GM18520 (cell line): Measurements from ENCODE around the gene UNG.

Source experiments
- ATAC-seq: cut with Tn5 transposase; IDR thresholded peaks from one replicate; pipeline ENCODE4 v1.9.1; 2021; ENCODE audit not compliant: unreplicated experiment

Gene UNG

DNA sequence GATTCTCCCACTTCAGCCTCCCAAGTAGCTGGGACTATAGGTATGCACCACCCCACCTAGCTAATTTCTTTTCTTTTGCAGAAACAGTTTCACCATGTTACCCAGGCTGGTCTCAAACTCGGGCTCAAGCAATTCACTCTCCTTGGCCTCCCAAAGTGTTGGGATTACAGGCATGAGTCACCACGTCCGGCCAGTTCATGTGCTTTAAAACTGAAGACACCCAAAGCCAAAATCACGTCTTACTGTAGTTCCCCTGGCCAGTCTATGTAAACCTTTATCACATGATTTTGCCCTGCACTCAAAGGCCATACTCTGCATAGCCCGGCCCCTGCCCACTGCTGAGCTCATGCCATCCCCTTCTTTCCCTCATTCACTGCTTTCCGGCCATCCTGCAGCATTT, 8.6 kb upstream of the UNG start:
- ATAC-seq = no peak

DNA sequence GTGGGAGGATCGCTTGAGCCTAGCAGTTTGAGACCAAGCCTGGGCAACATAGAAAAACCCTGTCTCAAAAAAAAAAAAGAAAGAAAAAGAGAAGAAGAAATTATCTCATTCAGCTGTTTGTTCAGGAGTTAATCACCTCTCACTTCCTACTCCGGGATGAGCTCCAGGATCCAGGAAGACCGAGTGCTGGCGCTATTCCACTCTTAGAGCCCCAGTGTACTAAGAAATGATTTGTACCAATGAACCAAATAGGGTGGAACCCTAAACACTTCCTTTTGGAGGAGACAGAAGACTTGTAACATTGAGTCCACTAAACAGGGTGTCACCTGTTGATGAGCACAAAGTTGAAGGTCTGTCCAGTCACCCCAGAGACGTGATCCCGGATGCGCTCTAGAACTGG, 7.7 kb upstream of the UNG start:
- no peak for ATAC-seq

DNA sequence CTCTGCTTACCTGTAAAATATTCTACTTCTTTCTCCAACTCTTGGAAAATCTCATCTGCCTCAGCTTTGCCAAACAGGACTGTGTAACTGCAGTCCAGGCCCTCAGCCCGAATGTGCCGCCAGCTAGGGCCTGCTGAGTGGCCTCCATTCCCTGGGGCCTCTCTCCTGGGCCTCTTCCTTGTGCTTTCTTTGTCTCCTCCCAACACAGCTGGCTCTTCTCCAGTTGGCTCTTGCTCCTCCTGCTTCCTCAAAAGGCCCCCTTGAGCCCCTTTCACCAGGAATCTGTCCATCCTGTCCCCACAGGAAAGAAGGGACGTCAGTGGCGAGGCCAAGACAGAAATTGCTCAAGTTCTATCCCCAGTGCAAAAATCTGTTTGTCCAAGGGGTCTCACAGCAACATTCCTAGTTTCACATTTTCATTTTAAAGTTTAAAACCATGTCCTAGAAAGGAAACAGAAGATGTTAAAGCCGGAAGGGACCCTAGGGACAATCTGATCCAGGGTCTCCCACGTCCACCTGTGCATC, 4.8 kb upstream of the UNG start:
- no peak for ATAC-seq

DNA sequence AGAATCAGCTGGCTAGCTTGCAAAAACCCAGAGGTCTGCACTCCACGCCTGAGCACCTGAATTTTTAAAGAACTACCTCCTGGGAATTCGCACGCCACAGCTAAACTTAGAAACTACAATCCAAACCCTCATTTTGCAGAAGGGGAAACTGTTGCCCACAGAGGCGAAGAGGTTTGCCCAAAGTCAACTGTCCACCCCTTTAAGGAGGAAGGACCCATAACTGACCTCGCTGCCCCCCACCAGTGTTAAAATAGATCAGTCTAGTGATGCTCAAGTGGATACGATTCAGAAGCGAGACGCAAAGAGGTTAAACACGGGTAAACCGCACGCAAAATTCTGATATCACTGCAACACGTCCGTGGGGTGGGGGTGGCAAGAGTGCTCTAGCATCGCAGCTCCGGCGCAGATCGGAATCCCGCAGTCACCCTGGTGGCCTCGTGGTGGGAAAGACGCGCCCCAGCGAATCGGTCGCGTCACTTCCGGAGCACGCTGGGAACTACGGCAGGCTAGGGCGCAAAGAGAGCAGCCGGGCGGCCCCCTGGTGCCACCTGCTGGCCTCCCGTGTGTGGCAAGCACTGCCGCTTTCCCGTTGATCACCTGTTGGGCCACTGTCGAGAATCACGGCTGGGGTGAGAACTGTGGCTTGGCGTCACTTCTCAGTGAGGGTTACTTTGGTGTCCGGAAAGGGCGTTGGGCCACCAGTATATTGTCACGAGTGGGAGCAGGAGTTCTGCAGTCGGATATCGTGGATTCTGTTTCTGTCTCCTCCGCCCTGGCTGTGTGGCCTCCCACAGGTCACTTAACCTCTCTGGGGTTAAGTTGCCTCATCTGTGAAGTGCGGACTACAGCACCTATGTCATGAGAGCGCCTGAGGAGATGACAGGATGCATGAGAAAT, 4.1 kb upstream of the UNG start, which contains the start of gene ALKBH2:
Gene ALKBH2 (minus strand): TSS at position 451 of the 897 bp plus-strand sequence. CDS start 686 bp downstream, outside the sequence.
- peak; percentile 62 for ATAC-seq

DNA sequence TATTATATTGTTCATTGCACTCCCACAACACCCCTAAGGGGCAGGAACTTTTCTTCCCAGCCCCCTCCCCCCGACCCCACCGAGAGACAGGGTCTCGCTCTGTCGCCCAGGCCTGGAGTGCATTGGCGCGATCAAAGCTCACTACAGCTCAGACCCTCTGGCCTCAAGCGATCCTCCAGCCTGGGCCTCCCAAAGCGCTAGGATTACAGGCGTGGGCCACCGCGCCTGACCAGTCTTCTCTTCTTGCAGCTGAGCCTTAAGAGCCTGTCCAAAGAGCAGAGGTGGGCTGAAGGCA, 310 bp upstream of the UNG start:
- no peak for ATAC-seq

DNA sequence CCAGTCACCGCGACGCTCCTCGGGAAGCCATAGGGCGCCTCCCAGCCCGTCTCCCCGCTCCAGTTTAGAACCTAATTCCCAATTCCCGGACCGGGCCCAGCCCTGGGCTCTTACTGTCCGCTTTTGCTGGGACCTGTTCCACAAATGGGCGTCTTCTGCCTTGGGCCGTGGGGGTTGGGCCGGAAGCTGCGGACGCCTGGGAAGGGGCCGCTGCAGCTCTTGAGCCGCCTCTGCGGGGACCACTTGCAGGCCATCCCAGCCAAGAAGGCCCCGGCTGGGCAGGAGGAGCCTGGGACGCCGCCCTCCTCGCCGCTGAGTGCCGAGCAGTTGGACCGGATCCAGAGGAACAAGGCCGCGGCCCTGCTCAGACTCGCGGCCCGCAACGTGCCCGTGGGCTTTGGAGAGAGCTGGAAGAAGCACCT, 797 bp downstream of the UNG start:
- ATAC-seq = peak; percentile 10

DNA sequence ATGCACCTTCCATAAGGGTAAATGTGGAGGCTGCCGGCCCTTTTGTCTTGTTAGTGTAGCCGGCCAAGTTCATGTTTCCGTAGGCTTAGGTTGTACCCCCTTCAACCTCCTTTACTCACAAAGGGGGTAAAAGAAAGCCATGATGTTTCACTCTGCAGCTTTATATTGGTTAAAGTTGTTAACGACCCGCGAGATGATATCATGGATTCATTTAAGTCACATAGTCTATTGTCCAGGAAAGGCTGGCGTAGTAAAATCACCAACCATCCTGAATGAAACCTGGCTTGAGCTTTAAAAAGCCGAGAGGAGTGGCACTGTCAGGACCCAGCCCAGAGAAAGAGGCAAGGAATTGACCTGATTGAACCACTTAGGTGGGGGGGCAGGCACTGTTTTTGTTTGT, 1.3 kb downstream of the UNG start:
- ATAC-seq = no peak

DNA sequence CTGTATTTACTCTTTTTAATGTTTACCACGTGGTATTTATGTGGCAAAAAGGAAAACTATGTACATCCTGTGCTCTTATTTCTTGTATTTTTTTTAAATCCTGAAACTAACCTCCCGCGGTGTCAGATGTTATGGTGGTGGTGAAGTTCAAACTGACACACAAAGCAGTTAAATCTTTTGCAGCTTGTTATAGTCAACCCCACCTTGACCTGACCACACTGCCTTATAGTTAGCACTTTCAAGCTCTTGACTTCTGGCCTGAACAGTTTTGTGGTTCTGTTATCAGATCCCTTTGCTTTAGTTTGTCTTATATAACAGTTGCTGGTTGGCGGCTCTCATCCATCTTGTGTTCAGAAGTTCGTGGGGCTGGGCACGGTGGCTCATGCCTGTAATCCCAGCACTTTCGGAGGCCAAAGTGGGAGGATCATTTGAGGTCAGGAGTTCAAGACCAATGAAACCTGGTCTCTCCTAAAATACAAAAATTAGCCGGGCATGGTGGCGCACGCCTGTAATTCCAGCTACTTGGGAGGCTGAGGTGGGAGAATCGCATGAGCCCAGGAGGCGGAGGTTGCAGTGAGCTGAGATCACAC, 2.1 kb downstream of the UNG start:
- ATAC-seq = no peak

DNA sequence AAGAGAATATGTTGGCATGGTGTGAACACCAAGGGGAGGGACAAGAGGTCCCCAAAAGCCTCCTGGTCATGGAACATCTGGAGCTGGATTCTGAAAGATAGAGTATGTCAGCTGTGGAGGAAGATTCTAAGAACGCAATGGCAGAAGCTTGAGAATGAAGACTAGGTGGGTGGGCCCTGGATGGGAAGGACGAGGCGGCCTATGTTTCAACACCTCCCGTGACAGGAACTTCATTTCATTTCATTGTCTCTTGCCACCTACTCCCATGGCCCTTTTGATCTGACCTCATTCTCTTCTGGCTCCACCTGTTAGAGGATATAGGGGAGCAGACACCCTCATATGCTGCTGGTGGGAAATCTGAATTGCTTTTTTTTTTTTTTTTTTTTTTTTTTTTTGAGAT, 3.3 kb downstream of the UNG start:
- ATAC-seq = no peak

DNA sequence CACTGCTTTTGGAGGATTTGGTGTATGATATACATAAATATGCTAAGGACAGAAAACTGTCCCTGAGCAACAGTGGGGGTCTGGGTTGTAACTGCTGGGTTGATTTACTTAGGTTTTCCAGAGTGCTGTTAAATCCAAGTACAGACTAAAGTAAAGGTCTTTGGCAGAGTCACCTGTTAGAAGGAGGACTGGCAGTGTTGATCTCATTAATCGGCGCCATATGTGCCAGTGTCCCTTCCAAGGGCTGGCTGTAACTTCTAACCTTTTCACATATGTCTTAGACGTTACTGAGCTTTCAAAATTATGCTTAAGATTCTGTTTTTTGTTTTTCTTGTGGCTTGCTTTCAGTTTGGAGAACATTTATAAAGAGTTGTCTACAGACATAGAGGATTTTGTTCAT, 5.1 kb downstream of the UNG start:
- no peak for ATAC-seq

DNA sequence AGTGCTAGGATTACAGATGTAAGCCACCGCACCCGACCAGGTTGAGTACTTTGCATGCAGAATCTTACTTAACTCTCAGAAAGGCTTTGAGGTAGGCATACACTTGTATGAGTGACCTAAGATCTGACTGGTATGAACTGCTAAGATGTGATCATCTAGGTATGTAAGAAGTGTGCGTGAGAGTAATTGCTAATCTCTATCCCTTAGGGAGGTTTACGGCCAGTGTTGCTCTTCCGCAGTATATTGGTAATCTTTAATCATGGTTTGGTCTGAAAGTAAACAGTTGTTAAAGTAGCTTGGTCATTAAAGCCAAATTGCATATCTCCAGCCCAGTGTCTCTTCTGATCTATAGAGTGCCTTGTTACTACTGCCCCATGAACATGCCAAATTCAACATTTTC, 7.8 kb downstream of the UNG start:
- ATAC-seq = no peak

DNA sequence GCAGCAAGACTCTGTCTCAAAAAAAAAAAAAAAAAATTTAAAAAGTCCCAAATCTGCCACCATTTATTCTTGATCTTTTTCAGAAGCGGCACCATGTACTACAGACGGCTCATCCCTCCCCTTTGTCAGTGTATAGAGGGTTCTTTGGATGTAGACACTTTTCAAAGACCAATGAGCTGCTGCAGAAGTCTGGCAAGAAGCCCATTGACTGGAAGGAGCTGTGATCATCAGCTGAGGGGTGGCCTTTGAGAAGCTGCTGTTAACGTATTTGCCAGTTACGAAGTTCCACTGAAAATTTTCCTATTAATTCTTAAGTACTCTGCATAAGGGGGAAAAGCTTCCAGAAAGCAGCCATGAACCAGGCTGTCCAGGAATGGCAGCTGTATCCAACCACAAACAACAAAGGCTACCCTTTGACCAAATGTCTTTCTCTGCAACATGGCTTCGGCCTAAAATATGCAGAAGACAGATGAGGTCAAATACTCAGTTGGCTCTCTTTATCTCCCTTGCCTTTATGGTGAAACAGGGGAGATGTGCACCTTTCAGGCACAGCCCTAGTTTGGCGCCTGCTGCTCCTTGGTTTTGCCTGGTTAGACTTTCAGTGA, 12.5 kb downstream of the UNG start:
- ATAC-seq = no peak

DNA sequence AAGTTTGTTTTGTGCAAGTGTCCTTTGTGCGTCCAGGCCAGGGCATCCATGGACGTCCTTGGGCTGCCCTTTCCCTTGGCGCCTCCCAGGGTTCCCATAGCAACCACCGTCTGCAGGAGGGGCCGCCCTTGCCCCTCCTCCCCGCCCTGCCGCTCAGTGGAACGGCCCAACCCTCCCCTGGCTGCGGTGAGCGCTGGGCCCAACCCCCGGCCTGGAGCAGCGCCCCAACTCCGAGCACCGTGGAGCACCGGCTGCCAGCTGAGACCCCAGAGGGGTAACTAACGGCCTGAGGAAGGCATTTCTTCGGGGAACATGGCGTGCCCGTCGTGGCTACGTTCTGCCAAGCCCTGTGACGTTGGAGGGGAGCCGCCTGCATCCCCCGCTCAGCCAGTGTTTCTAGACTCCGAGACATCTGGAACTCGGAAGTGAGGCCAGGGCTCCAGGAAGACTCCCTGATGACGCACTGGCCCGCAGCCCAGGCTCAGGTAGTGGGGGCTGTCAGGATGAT, 13.6 kb downstream of the UNG start:
- ATAC-seq = no peak

DNA sequence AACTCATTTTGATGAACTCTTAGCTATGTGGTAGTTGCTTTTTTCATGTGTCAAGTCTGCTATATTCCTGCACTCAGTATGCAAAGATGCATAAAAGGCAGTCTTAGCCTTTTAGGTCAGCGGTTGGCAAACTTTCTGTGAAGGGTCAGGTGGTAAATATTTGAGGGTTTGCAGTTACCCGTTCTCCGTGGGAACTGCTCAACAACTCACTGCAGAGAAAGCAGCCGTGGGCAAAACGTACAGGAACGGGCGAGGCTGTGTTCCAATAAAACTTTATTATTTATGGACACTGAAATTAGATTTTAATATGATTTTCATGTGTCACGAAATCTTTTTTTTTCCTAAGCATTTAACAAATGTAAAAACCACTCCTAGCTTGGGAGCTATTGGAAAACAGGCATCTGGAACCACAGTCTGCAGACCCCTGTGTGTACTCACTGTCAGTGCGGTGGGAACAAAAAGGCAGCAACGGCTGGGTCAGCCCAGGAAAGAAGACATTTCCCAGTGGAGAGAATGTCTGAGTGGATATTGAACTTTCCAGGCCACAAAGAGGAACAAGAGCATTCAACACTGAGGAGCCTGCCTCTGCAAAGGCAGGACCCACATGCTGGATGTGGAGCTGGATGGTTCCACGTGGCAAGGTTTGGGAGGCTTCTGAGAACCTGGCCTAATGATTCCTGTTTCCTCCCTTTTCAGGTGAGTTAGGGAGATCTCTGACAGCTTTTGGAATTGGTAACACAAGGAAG, 15.5 kb downstream of the UNG start:
- ATAC-seq = no peak

DNA sequence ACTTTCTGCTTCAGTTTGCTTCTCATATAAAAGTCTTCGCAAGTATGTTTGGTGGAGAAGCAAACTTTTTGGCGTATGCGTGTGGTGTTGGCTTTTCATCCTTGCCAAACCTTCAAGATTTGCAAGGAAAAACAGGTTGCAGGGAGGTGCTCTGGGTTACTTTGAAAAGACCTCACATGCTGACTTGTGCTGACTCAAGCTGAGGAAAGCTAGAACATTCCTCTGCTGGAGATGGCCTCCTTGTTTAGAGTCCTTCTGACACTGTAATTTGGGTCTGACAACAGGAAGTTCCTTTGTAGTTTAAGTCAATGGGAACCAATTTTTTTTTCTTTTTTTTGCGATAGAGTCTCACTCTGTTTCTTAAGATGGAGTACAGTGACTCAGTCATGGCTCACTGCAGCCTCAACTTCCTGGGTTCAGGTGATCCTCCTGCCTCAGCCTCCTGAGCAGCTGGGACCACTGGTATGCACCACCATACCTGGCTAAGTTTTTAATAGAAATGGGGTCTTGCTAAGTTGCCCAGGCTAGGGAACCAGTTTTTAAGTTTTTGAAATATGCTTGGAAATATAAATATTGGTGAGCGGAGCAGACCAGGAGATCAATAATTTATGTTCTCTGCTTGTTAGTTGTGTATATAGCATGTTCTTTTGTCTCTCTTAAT, 16.4 kb downstream of the UNG start:
- ATAC-seq = no peak

DNA sequence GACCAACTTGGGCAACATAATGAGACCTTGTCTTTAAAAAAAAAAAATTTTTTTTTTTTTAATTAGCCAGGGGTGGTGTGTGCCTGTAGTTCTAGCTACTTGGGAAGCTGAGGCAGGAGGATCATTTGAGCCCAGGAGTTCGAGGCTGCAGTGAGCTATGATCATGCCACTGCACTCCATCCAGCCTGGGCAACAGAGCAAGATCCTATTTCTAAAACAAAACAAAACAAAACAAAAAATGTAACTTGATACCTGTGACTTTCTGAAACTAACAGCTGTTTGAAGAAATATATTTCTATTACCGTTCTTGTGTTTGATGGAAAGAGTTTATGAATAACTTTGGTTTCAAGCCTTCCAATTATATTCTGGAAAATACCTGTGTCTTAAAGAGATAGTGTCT, 17.2 kb downstream of the UNG start:
- no peak for ATAC-seq

DNA sequence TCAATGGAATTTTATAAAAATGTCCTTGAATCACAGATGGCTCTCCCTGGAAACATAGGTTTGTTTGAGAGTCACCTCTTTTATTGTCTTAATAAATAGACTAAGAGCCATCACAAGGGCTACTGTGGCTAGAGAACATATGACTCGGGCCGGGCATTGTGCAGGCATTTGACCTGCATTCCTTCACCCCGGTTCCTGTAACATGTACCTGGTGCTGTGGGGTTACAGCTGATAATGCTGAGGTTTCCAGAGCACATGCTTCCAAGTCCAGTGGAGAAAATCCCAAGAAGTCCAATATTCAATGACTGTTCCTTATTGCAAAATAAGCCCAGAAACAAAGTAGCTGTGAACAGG, 18.0 kb downstream of the UNG start:
- ATAC-seq = no peak

DNA sequence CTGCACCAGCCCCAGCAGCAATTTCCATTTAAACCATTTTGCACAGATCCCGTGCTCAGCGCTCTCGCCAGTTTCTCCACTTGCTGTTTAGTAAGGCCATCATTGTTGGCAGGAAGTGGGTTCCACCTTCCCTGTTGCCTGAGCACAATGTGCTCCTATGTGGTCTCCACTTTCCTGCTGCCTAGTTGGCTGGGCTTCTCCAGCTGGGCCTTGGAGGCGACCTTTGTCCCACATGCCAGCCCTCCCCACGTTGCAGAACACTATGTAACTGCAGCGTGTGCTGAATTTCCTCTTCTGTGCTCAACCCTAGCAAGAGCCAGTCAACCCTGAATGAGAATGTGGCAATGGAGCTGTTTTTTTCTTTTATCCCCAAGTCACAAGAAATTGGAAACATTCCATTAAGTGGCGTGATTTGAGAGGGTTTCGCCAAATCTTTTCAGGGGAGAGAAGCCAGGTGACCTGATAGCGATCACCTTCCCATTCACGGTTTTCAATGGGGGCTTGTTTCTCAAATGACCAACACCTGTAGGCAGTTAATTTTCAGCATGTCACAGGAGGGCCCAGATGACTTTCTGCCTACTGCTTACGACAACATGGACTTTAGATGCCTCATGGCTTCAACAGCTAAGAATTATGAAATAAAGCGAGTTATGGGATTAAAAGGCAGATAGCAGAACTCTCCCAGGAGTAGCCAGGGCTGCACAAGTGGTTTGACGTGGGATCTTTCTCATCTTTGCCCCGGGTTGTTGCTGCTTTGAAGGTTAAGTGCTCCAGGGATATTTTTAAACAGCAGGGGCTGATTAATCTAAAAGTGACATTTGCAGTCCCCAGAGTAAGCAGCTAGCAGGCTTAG, 18.6 kb downstream of the UNG start, which contains the start of gene ACACB:
Gene ACACB (plus strand): TSS at position 830 of the 853 bp plus-strand sequence. CDS start 22,819 bp downstream, outside the sequence.
- no peak for ATAC-seq

DNA sequence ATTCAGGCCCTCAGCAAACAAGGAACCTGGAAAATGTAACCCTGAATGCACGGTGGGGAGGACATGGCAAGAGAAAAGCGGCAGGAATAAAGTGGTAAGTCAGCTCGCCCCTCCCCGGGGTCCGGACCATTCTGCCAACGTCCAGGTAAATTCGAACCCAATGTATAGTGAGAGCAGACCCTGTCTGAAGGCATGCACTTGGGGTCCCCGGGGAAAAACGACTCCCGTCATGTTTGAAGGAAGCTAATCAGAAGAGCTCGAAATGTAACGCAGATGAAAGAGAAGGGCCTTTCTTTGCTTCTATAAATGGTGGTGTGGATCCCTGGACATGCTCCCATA, 19.2 kb downstream of the UNG start:
- no peak for ATAC-seq

DNA sequence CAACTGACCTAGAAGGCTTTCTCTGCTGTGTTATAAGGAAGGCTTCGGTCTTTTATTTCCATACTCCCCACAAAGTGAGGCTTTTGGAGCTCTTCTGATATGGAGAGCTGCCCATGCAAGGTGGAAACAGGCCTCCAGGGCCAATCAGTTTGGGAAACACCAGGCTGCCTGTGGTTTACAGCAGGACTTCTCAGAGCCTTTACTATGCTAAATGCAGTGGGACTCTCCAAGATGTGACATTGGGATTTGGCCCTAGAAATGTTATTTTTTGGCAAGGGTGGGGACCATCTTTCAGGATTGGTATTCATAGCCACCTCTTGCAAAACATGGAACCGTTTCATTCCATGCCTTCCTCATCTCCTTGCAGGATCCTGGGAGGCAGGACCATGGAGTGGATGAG, 22.7 kb downstream of the UNG start:
- ATAC-seq = no peak
